ENCODE results near the gene ACAA2. TPM values are rescaled to one million over a fixed set of nuclear protein-coding genes. Genes with fewer than 3 reads are reported as not detected.

The ACAA2 gene
- total and polyA plus RNA-seq, 10 of the 15 experiments (the other 5 are each of a cell fraction or from before 2014, with no cell fraction given) = 43.1 to 134 (median 64.6) TPM

GRCh38 chr18:49853436-49853835, 40.1 kb upstream of the ACAA2 start:
- POLR2A ChIA-PET = no interaction called here
- intact Hi-C loops (cut with micrococcal nuclease; ENCODE audit: unreplicated experiment) = no loop called here

More at GRCh38 chr18:49853436-49853835, 40.1 kb upstream of the ACAA2 start:
- no peak overlapping the region for H3K9ac ChIP-seq (ENCODE audit: control insufficient read depth, insufficient read depth, low read length)
- H3K79me2 ChIP-seq (ENCODE audit: control insufficient read depth, insufficient read depth, low read length) = no peaks in the 10 kb centered on the region
- no peaks in the 10 kb centered on the region for H3K9me3 ChIP-seq (replicated peaks; ENCODE audit: control insufficient read depth, insufficient read depth, low read length)
- H3K27me3 ChIP-seq (replicated peaks in 1 of 2; ENCODE audit: control insufficient read depth in 2 of 2, insufficient read depth in 2 of 2, low read length in 1 of 2) = peaks cover 0 to 3% of the 10 kb centered on the region in 2 experiments; a peak in 1 of 4 replicates
- FAIRE-seq = no peak
- no peaks in the 10 kb centered on the region for H4K20me1 ChIP-seq (ENCODE audit: control insufficient read depth, insufficient read depth)
- no peak overlapping the region for H2AFZ ChIP-seq (ENCODE audit: control insufficient read depth, low read depth, low read length)
- no peak for ATAC-seq
- no peak for TF ChIP-seq ZNF24 (IDR thresholded peaks at IDR 0.05)
- TF ChIP-seq TARDBP (IDR thresholded peaks at IDR 0.05; ENCODE audit: borderline replicate concordance) = no peak
- TF ChIP-seq E2F4 (IDR thresholded peaks at IDR 0.05; ENCODE audit: low read depth, low read length) = no peak
- TF ChIP-seq IRF4 (IDR thresholded peaks at IDR 0.05; ENCODE audit: low read depth, low read length) = no peak
- TF ChIP-seq NFYB (IDR thresholded peaks at IDR 0.05; ENCODE audit: insufficient read depth, low read depth, low read length) = no peak
- TF ChIP-seq ZZZ3 (IDR thresholded peaks at IDR 0.05; ENCODE audit: control insufficient read depth, insufficient read length, low read depth) = no peak
- TF ChIP-seq RAD21 (IDR thresholded peaks at IDR 0.05; ENCODE audit: insufficient read depth, low read depth, low read length) = no peak
- TF ChIP-seq WRNIP1 (IDR thresholded peaks at IDR 0.05; ENCODE audit: borderline replicate concordance, low read depth, low read length) = no peak
- no peak for TF ChIP-seq FOXK2 (IDR thresholded peaks at IDR 0.05)
- TF ChIP-seq SMAD5 (IDR thresholded peaks at IDR 0.05; ENCODE audit: low read depth) = no peak
- no peak for TF ChIP-seq EED (IDR thresholded peaks at IDR 0.05; ENCODE audit: low read depth)
- no peak for TF ChIP-seq ETV6 (conservative IDR thresholded peaks at IDR 0.05 in 1 of 2, IDR thresholded peaks at IDR 0.05 in 1 of 2; ENCODE audit: borderline replicate concordance in 1 of 2, low read depth in 1 of 2)
- no peak for TF ChIP-seq RUNX3 (IDR thresholded peaks at IDR 0.05; ENCODE audit: low read length)
- TF ChIP-seq USF1 (IDR thresholded peaks at IDR 0.05; ENCODE audit: borderline replicate concordance, extremely low read length, insufficient read depth, low read depth, low read length) = no peak
- no peak for TF ChIP-seq RCOR1 (conservative IDR thresholded peaks at IDR 0.05; ENCODE audit: low read depth, low read length)
- TF ChIP-seq ZBED1 (IDR thresholded peaks at IDR 0.05; ENCODE audit: borderline replicate concordance) = no peak
- no peak for TF ChIP-seq RELB (IDR thresholded peaks at IDR 0.05; ENCODE audit: low read depth)
- TF ChIP-seq JUND (IDR thresholded peaks at IDR 0.05; ENCODE audit: low read depth, low read length) = no peak
- RAD21 ChIA-PET (ENCODE audit: unreplicated experiment) = interaction anchor here (0.6 kb wide), 1 partner anchor 9 kb away, joined by 4 read pairs; no protein-coding TSS in a partner anchor
- no peak overlapping the region for H3K4me3 ChIP-seq
- WGBS (ENCODE audit: insufficient coverage, insufficient replicate concordance, low lambda C conversion rate, missing lambda C conversion rate) = 24% methylated on average over 8 of the region's 8 CpGs
- H3K27ac ChIP-seq (ENCODE audit: control insufficient read depth, insufficient read depth) = no peak overlapping the region
- SMC1A ChIA-PET (ENCODE audit: uncharacterized antibody, unreplicated experiment) = interaction anchor here (0.9 kb wide), 1 partner anchor 19 kb away, joined by 3 read pairs; no protein-coding TSS in a partner anchor
- H3K4me2 ChIP-seq (ENCODE audit: control insufficient read depth, insufficient read depth) = no peak overlapping the region
- BruUV-seq (replicated peaks) = no TSS peak
- DNase-seq (ENCODE audit: low read depth, low spot score) = no peak
- CTCF ChIA-PET = interaction anchor here (1.3 to 10.0 kb wide), 2 partner anchors 343 to 358 kb away, joined by 3 to 177 read pairs; no protein-coding TSS in a partner anchor
- no peaks in the 10 kb centered on the region for H3K4me1 ChIP-seq (ENCODE audit: control insufficient read depth, insufficient read depth, low read length)
- no peaks in the 10 kb centered on the region for H3K36me3 ChIP-seq (ENCODE audit: control insufficient read depth in 2 of 2, insufficient read depth in 2 of 2, low read length in 1 of 2)
- in situ Hi-C loops (cut with MboI) = no loop called here
